Activated T-helper 9 cell treated with anti-CD3 and anti-CD28 coated beads, Interleukin-2, amount 50 U/mL, for 16 hours (primary cell): ENCODE results near the gene FARP1.
"Not testable (repeated sequence)": the region's sequence is repeated elsewhere in the genome, so short reads cannot be mapped to it uniquely, and the experiment has no call there.

Experiments
- DNase-seq: peaks from one replicate; pipeline ENCODE4 v3.0.0-alpha.2; 2020; ENCODE audit warnings: low read depth

FARP1 gene

DNA sequence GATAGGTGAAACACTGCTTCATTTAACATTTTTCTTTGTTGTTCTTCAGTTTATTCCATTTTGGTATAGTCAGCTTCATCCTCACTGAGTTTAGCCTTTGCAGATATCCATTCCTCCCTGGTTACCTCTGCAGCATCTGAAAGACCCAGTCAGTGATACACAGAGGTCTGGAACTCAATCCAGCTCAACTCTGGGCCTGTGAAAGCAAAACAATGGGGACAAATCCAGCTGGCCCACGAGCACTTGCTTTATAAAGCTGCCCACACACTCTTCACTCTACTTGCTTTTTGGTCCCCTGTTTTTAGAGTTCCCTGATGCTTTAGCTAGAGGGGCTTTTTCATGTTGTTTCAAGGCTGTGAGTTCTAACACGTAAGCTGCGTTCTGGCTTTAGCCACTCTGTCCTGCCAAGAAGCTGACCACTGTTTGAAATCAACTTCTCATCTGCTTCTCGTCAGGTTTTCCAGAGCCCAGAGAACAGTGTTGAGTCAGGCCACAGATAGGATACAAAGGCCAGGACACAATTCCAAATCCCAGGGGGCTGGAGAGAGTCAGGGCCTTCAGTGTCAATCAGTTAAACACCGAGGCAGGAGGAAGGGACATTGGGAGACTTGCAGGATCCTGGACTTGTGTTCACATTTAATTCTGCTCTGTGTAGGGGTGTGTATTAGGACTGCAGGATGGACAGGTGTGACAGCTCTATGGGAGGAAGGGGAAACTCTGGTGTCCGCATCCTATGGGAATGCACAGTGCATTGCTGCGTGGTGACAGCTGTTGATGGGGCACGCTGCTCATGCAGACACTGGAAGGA lies 117.7 kb downstream of the FARP1 start:
- no peak for DNase-seq

DNA sequence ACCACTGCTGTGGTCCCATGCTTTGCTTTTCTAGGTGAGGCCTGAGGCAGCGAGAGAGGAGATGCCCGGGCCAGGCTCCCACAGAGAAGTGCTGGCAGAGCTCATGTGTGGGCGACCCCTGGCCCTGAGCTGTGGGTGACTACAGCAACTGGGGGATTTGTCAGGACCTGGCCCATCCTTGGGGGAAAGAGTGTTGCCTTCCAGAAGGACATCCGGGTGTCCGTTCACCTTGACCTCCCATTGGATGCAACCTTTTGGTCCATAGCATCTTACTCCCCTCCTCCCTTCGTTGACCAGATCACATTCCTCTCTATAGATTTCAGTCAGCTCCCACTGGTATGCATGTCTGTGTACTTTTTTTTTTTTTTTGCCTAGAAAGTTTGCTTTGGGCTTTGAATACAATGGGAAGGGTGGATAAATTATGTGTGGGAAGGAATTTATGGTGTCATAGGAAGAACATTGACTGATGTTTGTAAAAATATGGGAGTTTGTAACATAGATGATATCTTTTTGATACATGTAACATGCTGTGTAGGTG lies 118.3 kb downstream of the FARP1 start:
- no peak for DNase-seq

DNA sequence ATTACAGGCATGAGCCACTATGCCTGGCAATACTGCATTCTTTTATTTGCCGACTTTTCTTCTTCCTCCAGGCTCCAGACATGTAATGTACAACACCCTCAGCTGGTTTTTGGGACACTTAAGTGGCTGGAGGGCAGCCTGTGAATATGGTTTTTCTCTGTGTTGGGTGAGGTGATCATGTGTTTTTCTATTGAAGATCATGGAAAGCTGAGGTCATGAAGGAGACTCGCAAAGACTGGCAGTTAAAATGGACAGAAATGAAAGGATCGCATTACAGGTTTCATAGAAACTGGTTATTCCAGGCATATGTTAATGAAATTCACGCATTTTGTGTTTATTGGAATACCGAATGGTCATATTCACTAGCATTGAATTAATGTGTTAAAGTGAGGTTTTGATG lies 119.4 kb downstream of the FARP1 start:
- no peak for DNase-seq

DNA sequence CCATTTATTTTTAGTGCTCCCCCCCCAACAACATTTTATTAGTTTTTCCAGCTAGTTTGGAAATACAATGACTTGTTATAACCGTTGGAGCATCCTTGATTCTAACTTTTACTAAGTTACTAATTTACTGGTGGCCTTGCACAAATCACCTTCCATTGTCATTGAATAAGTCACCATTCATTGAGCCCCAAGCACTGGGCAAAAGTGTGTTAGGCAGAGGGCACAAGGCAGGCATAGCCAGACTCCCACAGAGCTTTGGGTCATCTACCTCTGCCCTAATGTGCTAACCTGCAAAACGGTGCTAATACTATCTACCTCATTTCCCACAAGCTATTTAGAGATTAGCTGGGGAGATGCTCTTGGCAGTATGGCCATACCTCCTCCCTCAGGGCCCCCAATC lies 120.9 kb downstream of the FARP1 start:
- no peak for DNase-seq

DNA sequence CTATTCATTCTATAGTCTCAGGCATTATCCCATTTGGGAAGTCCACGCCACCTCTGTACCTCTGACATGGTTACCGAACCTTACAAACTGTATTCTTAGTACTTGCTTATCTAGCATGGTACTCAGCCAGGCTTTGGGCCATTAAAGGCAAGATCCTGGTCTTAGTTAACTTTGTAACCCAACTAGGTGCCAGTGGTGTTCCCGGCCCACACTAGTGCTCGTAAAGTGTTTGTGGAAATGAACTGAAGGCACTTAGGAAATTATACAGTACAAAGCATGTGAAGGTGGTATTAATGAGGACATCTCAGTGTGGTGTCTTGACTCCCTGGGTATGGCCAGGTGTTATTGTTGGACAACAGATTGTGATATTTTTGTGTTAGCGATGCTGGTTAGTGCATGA lies 122.0 kb downstream of the FARP1 start:
- no peak for DNase-seq

DNA sequence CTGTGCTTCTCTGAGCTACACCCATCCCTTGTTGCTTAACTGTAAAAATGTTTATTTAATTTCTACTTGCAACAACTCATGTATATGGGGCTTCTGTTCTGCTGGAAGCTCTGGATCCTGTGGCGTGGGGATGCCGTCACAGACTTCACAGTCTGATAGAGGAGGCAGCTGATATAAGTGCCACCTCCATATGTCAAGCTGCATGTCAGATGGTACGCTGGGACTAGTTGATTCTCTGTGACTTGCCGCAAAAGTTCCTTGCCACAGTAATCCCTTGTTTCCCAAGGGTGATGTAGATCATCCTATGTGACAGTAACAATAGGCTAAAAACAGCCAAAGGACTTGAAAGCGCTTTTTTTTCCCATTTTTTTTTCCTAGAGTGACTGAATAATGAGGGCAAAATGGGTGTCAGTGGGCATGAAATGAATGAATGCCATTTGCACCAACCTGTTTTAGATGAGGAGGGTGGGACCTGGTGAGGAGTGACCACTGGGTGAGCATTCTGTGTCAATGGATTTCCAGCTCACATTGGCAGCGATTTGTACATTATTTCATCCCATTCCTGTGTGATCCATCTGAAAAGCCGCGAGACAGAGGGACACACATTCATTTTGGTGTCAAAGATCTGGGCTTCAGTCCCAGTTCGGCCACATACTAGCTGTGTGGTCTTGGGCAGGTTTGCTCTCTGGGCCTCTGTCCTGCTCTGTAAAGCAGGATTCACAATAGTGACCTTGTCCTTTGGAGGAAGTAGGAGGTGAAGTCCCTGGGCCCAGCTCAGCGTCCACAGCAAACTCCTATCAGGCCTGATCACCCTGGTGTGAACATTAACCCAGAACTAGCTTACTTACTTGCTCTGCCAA lies 123.0 kb downstream of the FARP1 start:
- DNase-seq: no peak

DNA sequence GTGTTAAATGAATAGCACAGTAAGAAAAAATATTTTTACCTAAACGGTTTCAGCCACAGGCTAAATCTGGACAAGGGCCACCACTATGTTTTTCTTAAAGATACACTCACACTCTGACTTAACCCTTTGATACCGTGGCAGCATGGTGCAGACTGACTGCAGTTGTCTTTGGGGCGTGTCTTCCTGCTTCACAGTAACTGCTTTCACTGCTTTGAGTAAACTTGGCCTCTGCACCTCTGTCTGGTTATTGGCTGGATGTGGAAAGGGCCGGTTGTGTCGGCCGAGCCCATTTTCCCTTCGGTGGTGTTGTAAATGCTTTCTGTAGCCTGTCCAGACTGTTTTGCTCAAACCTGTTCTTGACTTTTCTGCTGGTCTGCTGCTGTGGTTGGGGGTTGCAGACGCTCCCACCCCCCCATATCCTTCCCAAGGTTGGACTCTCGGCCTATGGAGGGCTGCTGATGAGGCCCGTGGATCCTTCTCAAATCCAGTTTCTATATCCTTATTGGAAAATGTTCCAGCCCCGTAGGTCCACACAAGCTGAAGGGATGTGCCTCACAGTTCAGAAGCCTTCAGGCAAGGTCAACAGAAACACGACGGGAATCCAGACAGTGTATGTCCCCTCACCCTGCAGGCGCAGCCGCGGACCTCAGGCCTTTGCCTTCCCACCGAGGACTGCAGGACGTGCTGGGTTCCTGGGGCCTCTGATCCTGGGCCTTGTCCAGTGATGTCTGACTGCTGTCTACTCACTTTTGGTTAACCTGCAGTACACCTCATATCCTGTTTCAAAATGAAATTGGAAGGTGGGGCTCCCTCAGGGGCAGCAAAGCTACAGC lies 124.4 kb downstream of the FARP1 start:
- DNase-seq: no peak

DNA sequence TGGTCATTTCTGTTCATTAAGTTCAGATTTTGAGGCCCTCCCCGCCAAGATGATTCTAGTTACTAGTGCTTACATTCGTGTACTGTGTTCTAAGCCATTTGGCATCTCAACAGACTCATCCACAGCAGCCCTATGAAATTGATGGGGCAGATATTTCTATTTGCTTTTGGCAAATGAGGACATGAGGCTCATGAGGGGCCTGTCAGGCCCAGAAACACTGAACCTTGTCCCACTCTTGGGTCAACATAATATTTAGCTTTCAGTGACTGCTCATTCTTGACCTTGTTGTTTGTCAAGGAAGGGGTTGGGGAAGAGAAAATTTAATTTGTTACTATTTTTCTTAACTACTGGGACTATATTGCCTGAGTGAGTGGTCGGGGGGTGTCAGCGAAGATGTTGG lies 126.5 kb downstream of the FARP1 start:
- no peak for DNase-seq

DNA sequence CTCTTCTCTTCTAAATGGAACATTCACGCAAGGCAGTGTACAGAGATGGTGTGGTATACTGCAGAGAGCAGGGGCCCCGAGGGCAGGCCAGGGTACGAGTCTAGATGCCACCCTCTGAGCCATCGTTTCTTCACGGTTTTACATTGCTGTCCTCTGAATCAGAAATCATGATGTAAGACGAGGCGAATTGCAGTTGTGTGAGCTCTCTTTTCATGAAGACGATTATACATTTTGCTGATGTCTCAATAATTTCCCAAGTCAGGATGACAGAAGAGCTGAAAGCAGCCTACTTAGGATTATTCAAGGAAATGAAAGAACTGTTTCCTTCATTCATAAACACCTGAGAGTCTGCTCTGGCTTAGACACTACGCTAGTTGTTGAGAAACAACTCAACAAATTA lies 127.9 kb downstream of the FARP1 start:
- no peak for DNase-seq

DNA sequence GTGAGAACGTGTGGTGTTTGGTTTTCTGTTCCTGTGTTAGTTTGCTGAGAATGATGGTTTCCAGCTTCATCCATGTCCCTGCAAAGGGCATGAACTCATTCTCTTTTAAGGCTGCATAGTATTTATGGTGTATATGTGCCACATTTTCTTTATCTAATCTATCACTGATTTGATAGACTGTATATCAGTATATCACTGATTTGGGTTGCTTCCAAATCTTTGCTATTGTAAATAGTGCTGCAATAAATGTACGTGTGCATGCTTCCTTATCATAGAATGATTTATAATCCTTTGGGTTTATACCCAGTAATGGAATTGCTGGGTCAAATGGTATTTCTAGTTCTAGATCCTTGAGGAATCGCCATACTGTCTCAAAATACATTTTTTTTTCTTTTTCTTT lies 128.8 kb downstream of the FARP1 start:
- not testable (repeated sequence) for DNase-seq

DNA sequence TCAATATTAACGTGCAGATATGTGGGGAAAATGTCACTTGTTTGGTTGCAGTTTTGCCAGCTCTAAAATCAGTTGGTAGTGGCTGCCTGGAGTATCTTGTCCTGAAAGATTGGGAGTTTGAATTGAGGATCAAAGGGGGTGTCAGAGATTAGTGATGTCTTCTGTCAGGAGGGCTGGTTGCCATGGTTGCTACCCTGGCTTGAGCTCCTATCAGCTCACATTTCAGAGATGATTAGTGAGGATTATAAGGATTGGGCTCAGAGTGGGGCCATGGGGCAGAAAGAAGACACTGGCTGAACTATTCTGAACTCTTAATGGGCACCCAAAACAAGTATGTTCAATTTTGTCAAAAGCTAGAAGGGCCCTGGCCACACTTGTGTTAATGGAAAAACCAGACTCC lies 129.7 kb downstream of the FARP1 start:
- no peak for DNase-seq

DNA sequence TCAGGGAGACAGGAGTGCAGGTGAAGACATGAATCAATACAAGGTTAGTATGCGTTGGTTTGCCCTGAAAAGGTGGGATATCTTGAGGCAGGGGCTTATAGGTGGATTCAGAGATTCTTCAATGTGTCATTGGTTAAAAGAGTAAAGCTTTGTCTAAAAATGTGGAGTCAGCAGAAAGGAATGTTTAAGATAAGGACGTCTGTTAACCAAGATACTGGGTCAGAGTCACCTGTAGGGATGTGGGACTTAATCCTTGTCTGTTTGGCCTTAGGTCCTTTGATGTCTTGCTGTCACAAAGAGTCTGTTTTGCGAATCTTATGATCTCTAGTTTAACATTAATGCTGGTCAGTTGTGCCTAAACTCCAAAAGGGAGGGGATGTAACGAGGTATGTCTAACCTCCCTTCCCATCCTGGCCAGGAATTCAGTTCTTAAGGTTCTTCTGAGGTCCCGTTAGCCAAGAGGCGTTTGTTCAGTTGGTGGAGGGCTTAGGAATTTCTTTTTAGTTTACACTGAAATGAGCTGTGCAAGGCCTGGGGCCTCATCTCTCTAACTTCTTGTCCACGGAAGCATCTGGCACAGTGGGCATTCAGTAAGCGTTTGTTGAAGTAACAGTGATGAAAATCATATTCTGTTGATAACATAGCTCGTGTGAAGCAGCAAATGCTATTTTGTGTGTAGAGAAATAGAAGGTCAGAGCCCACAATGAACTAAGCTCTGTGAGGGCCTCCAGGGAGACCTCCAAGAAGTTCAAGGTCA lies 130.4 kb downstream of the FARP1 start:
- DNase-seq: no peak

DNA sequence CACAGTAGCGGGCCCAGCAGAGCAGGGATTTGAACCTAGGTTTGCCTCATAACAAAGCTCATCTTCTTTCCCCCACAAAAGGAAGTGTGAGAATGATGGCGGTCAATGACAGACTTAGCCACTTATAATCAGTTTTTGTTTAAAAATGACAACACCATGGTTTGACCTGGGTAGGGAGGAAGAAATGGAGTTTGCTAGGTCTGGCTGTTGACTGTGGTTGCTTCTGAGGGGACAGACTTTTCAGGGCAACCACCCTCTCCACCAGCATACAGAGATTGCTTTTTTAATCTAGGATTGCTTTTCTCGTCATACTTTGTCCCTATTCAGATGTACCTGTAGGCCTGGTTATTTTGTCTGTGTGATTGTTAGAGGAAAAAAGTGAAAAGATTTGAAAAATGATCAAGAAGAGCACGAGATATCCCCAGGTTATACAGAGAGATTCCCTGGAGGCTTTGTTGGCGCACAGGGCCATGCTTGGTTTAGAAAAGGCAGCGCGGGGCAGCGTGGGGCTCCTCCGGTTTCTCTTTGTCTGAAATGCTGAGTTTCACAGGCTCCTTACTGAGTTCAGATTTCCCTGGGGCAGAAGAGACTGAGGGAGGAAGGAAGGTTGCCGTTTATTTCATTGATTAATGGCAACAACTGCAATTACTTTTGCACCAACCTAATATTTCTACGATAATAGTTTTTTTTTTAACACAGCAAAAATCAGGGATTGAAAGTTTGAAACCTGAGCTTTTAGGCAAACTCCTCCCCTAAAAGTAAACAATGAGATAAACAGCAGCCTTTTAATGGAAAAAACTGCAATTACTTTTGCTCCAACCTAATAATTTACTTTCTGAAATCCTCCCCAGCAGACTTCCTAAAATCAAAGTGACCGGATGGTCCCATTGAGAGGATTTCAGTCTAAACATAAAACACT lies 131.2 kb downstream of the FARP1 start:
- no peak for DNase-seq

DNA sequence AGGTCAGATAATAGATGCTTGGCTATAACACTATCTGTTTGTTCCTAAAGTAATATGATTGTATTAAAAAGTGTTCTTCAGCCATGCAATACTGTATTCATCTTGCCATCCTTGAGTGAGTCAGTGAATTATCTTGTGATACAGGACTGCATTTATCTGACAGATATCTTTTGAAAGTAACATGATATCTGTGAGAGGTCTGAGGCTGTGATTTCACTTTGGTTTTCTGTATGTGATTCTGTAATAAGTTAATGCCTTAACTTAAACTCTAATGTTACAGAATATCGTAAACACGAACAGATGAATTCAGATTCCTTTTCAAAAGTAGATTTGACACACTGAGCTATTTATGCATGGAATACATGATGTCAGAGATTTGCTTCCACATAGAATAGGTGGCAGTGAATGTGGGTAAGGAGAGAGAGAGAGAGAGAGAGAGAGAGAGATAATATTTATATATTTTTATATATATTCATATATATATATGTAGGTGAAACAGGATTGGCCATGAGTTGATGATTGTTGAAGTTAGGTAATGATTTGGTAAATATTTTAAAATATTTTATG lies 132.1 kb downstream of the FARP1 start:
- no peak for DNase-seq

DNA sequence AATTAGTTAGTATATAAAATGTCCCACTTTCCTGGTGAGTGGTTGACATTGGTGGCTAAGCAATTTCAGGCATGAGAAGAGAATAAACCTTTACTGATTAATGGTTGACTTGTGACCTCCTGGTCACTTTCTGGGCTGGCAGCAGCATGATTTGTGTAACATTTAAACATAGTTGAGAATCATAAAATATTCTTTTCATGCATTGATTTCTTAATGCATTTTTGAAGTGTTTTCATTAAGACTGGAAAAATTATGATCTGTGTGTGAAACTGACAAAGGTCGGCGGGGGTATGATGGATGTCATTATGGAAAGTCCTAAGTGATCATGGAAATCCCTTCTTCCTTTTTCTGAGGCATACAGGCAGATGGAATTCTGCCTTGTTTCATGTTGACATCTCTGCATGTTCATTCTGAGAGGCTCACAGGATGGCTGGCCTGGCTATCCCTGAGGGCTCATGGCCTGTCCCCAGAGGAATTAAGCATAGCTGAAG lies 132.8 kb downstream of the FARP1 start:
- DNase-seq: no peak

DNA sequence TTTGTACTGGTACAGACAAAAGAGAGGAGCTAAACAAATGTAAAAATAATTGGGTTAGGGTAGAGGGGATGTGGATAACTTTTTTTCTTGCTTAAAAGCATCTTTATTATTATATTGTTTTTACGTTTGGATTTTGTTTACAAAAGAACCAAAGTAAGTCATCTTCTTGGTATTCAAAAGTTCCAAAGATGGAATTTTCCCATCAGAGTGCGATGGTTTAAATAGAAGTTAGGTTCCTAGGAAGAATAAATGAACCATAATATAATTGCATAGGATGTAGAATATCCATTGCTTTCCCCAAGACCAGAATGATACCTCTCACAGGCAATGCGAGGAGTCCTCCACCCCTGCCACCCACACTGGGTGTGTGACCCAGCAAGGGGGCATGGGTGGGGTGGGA lies 133.6 kb downstream of the FARP1 start:
- DNase-seq: no peak

DNA sequence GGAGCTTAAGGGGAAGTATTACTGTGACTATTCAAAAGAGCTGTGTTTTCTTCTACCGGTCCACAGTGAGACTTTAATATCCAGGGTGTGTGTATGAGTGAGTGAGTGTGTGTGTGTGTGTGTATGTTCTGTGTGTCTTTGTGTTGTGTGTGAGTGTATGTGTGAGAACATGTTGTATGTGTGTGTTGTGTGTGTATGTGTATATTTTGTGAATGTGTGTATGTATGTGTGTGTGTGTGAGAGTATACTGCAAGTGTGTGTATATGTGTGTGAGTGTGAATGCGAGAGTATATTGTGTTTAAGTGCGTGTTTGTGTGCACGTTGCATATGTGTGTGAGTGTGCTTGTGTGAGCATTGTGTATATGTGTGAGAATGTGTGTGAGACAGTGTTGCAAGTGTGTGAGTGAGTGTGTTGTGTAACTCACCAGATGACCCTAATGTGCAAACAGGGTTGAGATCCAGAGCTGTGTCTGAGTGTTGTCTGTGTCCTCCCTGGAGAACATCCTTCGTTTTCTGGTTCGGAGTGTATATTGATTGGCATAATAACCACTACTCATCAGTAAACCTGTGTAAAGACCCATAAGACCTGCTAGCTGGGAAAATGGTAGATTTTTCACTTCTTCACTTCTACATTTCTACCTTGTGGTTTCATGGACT lies 135.3 kb downstream of the FARP1 start:
- no peak for DNase-seq

DNA sequence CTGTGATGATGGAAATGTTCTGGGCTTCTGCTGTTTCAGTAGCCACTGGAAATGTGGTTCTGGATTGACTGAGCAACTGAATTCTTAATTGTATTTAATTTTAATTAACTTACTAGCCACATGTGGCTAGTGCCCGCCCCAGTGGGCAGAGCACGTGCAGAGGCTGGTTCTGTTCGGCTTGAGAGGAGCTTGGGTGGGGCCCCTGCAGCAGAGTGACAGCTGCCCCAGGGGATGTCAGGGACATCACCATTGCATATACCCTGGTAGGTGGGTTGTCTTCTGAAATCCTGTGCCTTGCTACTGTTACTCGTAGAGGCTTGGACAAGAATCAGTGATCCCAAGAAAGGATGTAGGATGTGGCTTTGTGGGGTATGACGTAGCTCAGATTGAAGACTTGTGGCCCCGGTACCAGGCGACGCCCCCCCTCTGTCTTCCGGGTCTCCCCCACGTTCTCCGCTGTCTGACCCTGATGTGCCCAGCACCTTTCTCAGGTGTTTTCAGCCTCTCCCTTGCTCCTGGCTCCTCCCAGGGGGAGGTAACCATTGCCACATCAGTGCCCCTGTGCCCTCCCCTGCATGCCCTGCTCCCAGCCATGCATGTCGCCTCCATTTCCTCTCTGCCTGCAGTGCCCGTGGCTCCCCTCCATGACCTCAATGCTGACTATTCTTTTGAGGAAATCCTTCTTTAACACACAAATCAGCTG lies 136.7 kb downstream of the FARP1 start:
- no peak for DNase-seq

DNA sequence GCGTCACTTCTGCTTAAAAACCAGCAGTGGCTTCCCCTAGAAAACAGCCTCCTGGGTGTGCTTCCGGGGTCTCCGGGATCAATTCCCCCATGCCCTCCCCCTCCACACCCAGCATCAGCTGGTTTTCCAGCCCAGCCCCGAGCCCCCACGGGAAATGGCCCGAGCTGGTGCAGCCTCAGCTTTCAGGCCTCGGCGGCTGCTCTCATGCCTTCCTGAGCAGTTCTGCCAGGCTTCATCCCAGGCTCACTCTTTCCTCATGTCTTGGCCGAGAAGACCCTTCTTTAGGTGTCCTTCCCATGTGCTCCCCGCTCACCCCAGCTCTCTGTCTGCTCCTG lies 137.2 kb downstream of the FARP1 start:
- DNase-seq: no peak
